ENCODE results near the gene TUBB.

TUBB gene

GRCh38 chr6:30719791-30720737, at the start of gene TUBB:
Gene TUBB (plus strand): TSS chr6:30720352. CDS start chr6:30720507, 155 bp downstream.
- peak; percentile 77 to 99 (median 96) for DNase-seq

- DNase-seq: no peak
These were observed 49.2 kb upstream of the TUBB start for GRCh38 chr6:30670760-30671527.

GRCh38 chr6:30672445-30673253, 47.5 kb upstream of the TUBB start, which contains the start of gene DHX16:
Gene DHX16 (minus strand): TSS chr6:30673006. CDS start chr6:30672841, 165 bp downstream.
- peak in 55 of 56 donors; percentile 38 to 93 (median 79) for DNase-seq

GRCh38 chr6:30676660-30677285, 43.4 kb upstream of the TUBB start:
- no peak for DNase-seq

- DNase-seq: peak in 53 of 56 donors; percentile 19 to 91 (median 70)
These were observed 41.0 kb upstream of the TUBB start for GRCh38 chr6:30678964-30679726.

DNA sequence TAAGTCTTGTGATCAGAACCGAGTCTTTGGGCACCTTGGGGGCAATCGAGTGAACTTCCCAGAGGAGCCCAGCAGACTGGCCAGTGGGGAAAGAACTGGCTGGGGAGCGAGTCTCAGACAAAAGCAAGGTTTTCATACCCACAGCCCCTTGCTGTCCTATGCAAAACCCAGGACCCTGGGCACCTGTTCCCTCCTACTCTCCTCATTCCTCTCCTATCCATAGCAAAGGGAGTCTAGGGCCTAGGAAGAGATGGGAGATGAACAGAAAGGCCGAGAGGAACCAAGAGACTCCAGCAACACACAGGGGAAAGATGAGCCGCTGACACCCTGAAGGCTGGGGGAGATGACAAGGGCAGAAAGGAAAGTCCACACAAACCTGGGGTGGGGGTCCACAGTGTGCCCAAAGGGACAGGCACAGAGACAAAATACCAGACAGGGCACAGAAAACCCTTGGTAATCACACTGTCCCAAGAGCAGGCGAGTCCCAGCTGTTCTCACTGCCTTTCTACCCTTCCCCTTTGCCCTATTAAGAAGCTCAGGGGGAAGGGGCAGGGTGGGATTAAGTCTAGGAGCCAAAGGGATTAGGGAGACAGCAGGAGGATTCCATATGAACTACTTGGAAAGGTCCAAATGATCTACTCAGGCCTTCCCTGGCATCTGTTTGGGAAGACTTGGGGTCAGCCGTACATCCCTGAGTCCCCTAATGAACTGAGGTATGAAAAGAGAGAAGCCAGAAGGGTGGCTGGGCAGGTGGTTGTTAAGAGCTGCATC, 40.2 kb upstream of the TUBB start:
- no peak for DNase-seq

DNA sequence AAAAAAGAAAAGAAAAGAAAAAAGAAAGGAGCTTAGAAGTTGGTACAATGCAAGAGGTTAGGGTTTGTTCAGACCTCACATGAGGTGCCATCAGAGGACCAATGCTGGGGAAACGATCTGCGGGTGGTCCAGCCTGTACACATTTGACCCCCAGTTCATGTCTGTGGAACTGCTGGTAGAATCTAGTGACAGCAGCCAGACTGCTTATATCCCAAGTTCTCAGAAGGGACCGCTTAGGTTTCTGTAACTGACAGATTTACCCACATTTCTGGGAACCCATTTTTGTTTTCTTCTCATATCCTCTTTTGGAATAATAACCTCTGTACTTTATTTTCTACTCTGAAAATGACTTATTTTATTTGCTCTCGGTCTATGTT, 38.4 kb upstream of the TUBB start:
- no peak for DNase-seq

DNA sequence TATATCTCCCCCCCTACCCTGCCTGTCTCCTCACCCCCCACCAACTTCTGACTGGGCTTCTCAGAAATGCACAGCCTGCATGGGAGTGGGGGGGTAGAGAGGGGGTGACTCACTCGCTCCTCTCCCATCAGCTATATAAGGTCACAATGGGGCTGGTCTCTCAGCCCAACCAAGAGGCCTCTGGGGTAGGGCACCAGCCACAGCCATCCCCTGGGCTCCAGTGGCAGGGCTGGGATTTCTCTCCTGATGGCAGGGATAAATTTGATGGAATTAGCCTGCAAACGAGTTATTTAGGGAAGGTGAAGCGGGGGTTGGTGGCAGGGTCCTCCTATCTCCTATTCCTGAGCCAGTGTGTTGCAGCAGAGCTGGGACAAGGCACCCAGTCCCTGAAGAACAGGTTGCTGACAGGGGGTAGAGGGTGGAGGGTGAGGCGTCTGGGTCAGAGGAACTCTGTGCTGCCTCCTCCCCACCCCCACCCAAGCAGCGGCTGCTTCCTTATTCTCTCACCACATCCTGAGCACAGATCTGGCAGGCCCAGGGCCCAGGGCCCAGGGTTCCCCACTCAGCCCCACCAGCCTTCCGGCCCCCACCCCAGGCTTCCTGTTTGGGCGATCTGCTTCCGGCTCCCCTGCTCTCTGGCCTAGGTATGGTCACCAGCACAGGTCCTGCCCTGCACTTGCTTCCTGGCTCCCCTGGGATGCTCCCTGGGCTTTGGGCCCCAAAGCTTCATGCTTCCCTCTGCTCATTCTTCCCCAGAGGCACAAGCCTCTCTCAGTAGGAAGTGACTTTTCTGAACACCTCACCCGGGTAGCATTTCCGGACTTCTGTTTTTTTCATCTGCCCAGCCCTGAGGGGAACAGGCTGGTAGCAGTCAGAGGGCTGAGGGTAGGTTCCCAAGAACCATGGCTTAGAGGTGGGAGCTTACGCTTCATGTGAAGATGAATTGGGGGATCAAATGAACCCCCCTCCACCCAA, 37.7 kb upstream of the TUBB start:
- peak in 31 of 56 donors; percentile 9 to 66 (median 28) for DNase-seq

- peak in 3 of 56 donors; percentile 8 to 29 (median 28) for DNase-seq
These were observed 36.8 kb upstream of the TUBB start for GRCh38 chr6:30683183-30683979.

DNA sequence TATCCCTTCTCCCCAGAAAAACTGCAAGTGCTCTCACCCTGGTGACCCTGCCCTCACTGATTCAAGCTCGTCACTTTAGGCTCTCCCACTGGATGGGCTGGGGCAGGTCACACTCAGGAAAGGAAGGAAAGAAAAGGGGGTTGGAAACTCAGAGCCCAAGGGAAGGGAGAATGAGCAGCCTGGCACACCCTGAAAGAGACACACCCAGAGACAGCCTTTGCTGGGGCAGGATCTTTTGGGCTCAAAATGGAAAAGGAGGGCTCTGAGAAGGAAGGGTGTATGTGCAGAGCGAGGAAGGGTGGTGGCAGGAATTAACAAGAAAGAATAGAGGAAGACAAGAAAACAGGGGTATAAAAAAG, 36.2 kb upstream of the TUBB start:
- DNase-seq: no peak

DNA sequence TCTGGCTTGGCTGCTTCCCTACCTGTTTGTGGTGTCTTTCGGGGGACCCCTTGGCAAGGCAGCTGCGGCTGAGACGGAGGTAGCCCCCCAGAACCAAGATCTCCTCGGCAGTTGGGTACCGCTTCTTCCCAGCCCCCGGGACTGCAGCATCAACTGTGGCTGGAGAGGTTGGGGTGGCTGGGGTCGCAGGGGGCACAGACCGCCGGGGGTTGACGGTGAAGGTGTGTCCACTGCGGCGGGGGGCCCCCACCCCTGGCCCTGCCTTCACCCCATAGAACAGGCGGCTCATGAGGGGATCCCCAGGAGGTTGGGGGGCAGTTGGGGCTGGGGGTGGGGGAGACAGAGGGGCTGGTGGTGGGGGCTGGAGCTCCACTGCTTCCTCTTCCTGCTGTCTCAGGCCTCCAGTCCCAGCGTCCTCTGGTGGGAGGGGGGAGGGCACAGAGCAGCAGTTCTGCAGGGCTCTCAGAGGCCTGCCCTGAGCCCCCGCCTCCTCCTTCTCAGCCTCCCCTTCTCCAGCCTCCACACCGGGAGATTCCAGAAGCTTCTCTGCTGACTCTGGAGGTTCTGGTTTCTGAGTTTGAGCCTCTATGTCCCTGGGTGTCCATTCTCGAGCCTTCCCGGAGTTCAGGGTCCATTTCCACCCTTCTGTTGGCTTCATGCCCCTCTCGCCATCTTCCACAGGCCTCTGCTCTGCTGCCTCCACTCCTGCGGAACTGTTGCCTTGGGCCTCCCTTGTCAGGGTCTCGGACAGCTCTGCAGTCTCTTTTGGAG, 35.6 kb upstream of the TUBB start:
- peak in 9 of 56 donors; percentile 8 to 42 (median 13) for DNase-seq

- DNase-seq: no peak
These were observed 34.8 kb upstream of the TUBB start for GRCh38 chr6:30685157-30686008.

- DNase-seq: peak in 36 of 56 donors; percentile 12 to 68 (median 36)
These were observed 33.9 kb upstream of the TUBB start, which contains the start of gene PPP1R18 for GRCh38 chr6:30686009-30686907. Gene PPP1R18 (minus strand): TSS chr6:30686645. CDS start chr6:30686018, 627 bp downstream.
